ENCODE data around the gene RNF214. TPM values are rescaled to one million over a fixed set of nuclear protein-coding genes. Genes with fewer than 3 reads are reported as not detected.
"Not testable (repeated sequence)": the region's sequence is repeated elsewhere in the genome, so short reads cannot be mapped to it uniquely, and the experiment has no call there.

Gene RNF214
- total RNA-seq, 2 donors from 2014 or later = 14.6 to 21.8 TPM

DNA sequence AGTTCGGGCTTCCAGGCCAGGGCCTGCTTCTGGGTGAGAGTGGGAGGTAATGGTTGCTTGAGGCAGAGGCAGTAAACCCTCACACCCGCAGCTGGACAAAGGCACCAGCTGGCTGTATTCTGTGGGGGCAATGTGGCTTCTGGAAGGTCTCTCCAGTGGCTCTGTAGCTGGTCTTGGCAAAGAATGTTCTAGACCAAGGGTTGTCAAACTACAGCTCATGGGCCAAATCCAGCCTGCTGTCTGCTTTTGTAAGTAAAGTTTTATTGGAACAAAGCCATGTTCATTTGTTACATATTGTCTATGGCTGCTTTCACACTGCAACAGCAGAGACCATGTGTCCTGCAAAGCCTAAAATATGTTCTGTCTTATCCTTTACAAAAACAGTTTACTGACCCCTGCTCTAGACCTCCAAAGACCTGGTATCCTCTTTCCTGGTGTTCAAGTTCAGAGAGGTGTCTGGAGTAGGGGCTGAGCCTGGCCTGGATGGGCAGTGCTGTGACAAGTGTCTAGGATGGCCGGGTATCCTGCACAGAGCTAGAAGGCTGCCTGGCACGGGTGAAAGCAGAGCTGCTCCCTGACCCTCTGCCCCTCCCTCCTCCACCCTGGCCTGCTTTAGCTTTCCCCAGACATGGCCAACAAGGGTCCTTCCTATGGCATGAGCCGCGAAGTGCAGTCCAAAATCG, 29.9 kb upstream of the RNF214 start:
- TF ChIP-seq, protein P1, sequence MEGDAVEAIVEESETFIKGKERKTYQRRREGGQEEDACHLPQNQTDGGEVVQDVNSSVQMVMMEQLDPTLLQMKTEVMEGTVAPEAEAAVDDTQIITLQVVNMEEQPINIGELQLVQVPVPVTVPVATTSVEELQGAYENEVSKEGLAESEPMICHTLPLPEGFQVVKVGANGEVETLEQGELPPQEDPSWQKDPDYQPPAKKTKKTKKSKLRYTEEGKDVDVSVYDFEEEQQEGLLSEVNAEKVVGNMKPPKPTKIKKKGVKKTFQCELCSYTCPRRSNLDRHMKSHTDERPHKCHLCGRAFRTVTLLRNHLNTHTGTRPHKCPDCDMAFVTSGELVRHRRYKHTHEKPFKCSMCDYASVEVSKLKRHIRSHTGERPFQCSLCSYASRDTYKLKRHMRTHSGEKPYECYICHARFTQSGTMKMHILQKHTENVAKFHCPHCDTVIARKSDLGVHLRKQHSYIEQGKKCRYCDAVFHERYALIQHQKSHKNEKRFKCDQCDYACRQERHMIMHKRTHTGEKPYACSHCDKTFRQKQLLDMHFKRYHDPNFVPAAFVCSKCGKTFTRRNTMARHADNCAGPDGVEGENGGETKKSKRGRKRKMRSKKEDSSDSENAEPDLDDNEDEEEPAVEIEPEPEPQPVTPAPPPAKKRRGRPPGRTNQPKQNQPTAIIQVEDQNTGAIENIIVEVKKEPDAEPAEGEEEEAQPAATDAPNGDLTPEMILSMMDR (IDR thresholded peaks at IDR 0.05) = no peak
- ATAC-seq (ENCODE audit: insufficient number of reproducible peaks, low FRiP score, low read depth) (no peak), DNase-seq (ENCODE audit: low spot score) (no peak)
- Histone ChIP-seq H3K9me3 (no peaks in the 10 kb centered on the region), H3K4me1 (ENCODE audit: control insufficient read depth in 1 of 2, low read depth in 2 of 2) (peaks cover 5 to 45% of the 10 kb centered on the region in 2 donors), H3K36me3 (peaks cover 50% of the 10 kb centered on the region), H3K27me3 (replicated peaks; ENCODE audit: insufficient read depth) (no peaks in the 10 kb centered on the region), H3K4me3 (peak overlapping the region; percentile 81), H3K27ac (peak overlapping the region; percentile 99)

DNA sequence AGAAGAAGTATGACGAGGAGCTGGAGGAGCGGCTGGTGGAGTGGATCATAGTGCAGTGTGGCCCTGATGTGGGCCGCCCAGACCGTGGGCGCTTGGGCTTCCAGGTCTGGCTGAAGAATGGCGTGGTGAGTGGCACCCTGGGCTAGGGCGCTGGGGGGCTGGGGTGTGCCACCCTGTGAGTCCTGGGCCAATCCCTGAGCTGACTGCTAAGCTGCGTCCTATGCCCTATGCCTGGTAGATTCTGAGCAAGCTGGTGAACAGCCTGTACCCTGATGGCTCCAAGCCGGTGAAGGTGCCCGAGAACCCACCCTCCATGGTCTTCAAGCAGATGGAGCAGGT, 29.4 kb upstream of the RNF214 start:
- H3K36me3 ChIP-seq = peaks cover 50% of the 10 kb centered on the region
- ATAC-seq (ENCODE audit: insufficient number of reproducible peaks, low FRiP score, low read depth) (no peak), DNase-seq (ENCODE audit: low spot score) (no peak)
- H3K4me3 ChIP-seq = peak overlapping the region; percentile 81
- H3K9me3 ChIP-seq = no peaks in the 10 kb centered on the region
- H3K27me3 ChIP-seq (replicated peaks; ENCODE audit: insufficient read depth) = no peaks in the 10 kb centered on the region
- peaks cover 5 to 40% of the 10 kb centered on the region in 2 donors for H3K4me1 ChIP-seq (ENCODE audit: control insufficient read depth in 1 of 2, low read depth in 2 of 2)
- H3K27ac ChIP-seq = peak overlapping the region; percentile 99
- TF ChIP-seq, protein P1 (IDR thresholded peaks at IDR 0.05) = no peak

DNA sequence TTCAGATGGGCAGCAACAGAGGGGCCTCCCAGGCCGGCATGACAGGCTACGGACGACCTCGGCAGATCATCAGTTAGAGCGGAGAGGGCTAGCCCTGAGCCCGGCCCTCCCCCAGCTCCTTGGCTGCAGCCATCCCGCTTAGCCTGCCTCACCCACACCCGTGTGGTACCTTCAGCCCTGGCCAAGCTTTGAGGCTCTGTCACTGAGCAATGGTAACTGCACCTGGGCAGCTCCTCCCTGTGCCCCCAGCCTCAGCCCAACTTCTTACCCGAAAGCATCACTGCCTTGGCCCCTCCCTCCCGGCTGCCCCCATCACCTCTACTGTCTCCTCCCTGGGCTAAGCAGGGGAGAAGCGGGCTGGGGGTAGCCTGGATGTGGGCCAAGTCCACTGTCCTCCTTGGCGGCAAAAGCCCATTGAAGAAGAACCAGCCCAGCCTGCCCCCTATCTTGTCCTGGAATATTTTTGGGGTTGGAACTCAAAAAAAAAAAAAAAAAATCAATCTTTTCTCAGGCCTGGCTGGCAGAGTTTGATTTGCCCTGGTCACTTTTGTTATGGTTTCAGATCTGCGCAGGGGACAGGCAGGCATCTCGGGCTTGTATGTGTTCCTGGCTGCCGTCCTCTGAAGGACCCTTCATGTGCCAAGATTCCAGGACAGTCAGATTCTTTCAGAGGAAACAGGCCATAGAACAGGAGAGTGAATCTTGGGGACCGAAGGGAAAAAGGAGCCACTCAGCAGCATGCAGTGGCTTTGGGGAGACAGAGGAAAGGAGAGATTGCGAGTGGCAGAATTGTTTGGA, 28.0 kb upstream of the RNF214 start:
- Histone ChIP-seq H3K9me3 (no peaks in the 10 kb centered on the region), H3K27me3 (replicated peaks; ENCODE audit: insufficient read depth) (no peaks in the 10 kb centered on the region), H3K4me1 (ENCODE audit: control insufficient read depth in 1 of 2, low read depth in 2 of 2) (peaks cover 5 to 34% of the 10 kb centered on the region in 2 donors), H3K36me3 (peaks cover 50% of the 10 kb centered on the region), H3K4me3 (peak overlapping the region; percentile 81), H3K27ac (peak overlapping the region; percentile 99)
- TF ChIP-seq, protein P1 (IDR thresholded peaks at IDR 0.05) = no peak
- DNase-seq (ENCODE audit: low spot score) = no peak
- no peak for ATAC-seq (ENCODE audit: insufficient number of reproducible peaks, low FRiP score, low read depth)

DNA sequence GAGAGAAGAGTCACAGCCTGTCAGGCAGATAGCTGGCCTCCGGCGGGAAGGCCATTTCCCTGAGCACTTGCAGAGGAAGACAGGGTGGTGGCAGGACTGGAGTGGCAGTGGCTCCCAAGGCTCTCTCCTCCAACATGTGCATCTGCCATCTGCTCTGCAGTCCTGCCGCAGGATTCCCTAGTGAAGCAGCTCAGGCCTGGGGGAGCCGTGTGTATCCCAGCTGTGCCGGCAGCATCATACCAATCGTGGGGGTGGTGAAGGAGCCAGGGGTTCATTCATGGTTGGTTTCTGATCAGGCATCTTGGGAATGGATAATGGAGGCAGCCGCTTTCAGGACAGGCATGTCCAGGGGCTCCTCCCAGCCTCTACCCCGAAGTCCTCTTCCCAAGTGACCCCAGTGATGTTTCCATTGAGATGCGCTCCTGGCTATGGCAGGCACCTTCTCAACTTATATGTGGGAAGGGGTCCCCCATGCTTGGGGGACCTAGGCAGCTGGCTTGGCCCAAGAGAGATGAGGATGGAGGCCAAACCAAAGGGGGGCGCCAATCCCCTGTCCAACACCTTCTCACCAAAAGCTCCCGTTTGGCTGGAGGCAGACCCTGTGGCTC, 27.2 kb upstream of the RNF214 start:
- DNase-seq (ENCODE audit: low spot score) (no peak), ATAC-seq (ENCODE audit: insufficient number of reproducible peaks, low FRiP score, low read depth) (no peak)
- peaks cover 5 to 34% of the 10 kb centered on the region in 2 donors for H3K4me1 ChIP-seq (ENCODE audit: control insufficient read depth in 1 of 2, low read depth in 2 of 2)
- H3K9me3 ChIP-seq = no peaks in the 10 kb centered on the region
- no peaks in the 10 kb centered on the region for H3K27me3 ChIP-seq (replicated peaks; ENCODE audit: insufficient read depth)
- H3K27ac ChIP-seq = peak overlapping the region; percentile 99
- TF ChIP-seq, protein P1 (IDR thresholded peaks at IDR 0.05) = no peak
- H3K36me3 ChIP-seq = peaks cover 48% of the 10 kb centered on the region
- peak overlapping the region; percentile 81 for H3K4me3 ChIP-seq

DNA sequence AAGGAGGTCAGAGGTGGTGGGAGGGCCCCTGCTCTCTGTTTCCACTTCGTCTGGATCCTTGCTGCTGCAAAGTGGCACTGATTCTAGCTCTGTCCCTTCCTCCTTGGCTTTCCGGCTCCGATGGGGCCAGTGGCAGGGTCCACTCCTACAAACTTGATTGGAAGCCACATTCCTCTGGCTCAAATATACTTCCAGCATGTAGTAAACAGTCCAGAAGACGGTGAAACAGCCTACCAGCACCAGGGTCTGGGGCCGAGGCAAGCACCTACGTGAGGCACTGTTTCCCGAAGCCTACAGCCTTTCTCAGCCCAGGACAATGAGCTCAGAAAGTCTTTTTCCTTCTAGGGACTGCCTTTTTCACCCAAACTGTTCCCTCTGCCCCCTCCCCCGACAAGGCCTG, 26.4 kb upstream of the RNF214 start:
- not testable (repeated sequence) for ATAC-seq (ENCODE audit: insufficient number of reproducible peaks, low FRiP score, low read depth); DNase-seq (ENCODE audit: low spot score); H3K9me3 ChIP-seq; H3K27me3 ChIP-seq (replicated peaks; ENCODE audit: insufficient read depth); H3K4me3 ChIP-seq
- peaks cover 5 to 34% of the 10 kb centered on the region in 2 donors for H3K4me1 ChIP-seq (ENCODE audit: control insufficient read depth in 1 of 2, low read depth in 2 of 2)
- H3K36me3 ChIP-seq = peaks cover 40% of the 10 kb centered on the region
- peak overlapping the region; percentile 86 to 99 for H3K27ac ChIP-seq

DNA sequence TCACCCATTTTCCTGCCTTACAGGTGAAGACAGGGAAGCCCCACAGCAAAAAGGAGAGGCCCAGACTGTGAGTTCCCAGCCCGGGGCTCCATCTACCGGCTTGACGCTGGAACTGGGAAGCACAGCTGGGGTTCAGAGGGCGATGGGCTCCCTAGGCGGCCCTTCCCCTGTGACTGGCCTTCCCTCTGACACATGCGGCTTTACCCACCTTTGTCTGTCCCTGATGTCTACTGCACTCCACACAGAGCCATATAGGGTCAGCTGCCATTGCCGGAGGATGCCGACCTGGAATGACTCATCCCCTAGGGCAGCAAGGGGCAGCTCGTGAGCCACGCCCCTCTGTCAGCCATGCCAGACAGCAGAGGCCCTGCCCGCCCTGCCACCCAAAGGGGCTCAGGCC, 25.6 kb upstream of the RNF214 start:
- DNase-seq (ENCODE audit: low spot score); H3K9me3 ChIP-seq; ATAC-seq (ENCODE audit: insufficient number of reproducible peaks, low FRiP score, low read depth); H3K27me3 ChIP-seq (replicated peaks; ENCODE audit: insufficient read depth); H3K4me3 ChIP-seq: not testable (repeated sequence)
- Histone ChIP-seq H3K36me3 (peaks cover 33% of the 10 kb centered on the region), H3K4me1 (ENCODE audit: control insufficient read depth in 1 of 2, low read depth in 2 of 2) (peaks cover 5 to 34% of the 10 kb centered on the region in 2 donors), H3K27ac (peak overlapping the region in 1 of 2 donors; percentile 69)

DNA sequence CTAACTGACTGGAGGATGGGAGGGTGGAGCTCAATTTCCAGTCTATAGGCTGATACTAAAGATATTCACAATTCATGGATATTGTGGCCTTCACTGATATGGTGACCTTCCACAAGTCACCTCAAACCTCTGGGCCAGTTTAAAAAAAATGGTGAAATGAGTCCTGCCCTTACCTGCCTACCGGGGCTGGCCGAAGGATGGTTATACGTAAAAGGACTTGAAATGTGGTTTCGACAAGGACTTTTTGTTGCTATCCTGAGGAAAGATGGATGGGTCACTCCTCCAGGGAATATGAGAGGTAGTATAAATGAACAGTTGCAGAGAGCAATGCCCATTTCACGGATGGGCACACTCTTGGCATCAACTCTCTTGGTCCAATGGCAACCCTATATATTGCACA, 25.0 kb upstream of the RNF214 start:
- not testable (repeated sequence) for H3K27ac ChIP-seq, H3K9me3 ChIP-seq

DNA sequence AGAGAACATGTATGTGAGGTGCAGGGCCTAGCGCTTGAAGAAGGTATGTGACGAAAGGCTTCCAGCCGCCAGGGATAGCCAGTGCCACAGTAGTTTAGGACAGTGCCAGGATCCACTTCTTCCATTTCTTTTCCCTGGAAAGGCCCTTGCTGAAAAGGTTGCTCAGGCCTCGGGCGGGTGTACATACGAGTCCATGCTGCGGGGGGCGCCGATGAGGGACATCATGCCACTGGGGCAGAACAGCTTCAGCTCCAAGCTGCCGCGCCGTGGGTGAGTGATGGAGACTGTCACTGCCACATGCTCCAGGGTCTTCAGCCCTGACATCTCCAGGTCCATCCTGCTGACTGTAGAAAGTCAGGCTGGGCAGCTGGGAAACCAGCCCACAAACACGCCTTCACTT, 23.8 kb upstream of the RNF214 start:
- H3K27ac ChIP-seq; H3K4me3 ChIP-seq; H3K9me3 ChIP-seq; H3K27me3 ChIP-seq (replicated peaks; ENCODE audit: insufficient read depth); DNase-seq (ENCODE audit: low spot score): not testable (repeated sequence)
- peak; percentile 1 for ATAC-seq (ENCODE audit: insufficient number of reproducible peaks, low FRiP score, low read depth)
- peaks cover 5 to 25% of the 10 kb centered on the region in 2 donors for H3K4me1 ChIP-seq (ENCODE audit: control insufficient read depth in 1 of 2, low read depth in 2 of 2)
- peaks cover 23% of the 10 kb centered on the region for H3K36me3 ChIP-seq

More for the DNA sequence above, 25.0 kb upstream of the RNF214 start:
- peaks cover 5 to 34% of the 10 kb centered on the region in 2 donors for H3K4me1 ChIP-seq (ENCODE audit: control insufficient read depth in 1 of 2, low read depth in 2 of 2)
- H3K27me3 ChIP-seq (replicated peaks; ENCODE audit: insufficient read depth); ATAC-seq (ENCODE audit: insufficient number of reproducible peaks, low FRiP score, low read depth); DNase-seq (ENCODE audit: low spot score); H3K4me3 ChIP-seq: not testable (repeated sequence)
- peaks cover 28% of the 10 kb centered on the region for H3K36me3 ChIP-seq
